ENCODE measurements around the gene MRPL43. TPM values are rescaled to one million over a fixed set of nuclear protein-coding genes. Genes with fewer than 3 reads are reported as not detected.

MRPL43 gene
- polyA plus RNA-seq, 2 of the 4 experiments (the other 2 are of a cell fraction) = 76.3 to 83.4 TPM

GRCh38 chr10:101019440-101019703, 32.1 kb upstream of the MRPL43 start (continued):
- no peak for TF ChIP-seq SREBF2 (IDR thresholded peaks at IDR 0.05)
- no peak for TF ChIP-seq TP53 (CRISPR knock-in tag; IDR thresholded peaks at IDR 0.05)
- TF ChIP-seq MYC (IDR thresholded peaks at IDR 0.05; ENCODE audit: borderline replicate concordance, low read length) = no peak
- TF ChIP-seq ZC3H11A (IDR thresholded peaks at IDR 0.05) = no peak
- TF ChIP-seq ZNF302 (CRISPR knock-in tag; IDR thresholded peaks at IDR 0.05) = no peak
- no peak for TF ChIP-seq HMGXB4 (CRISPR knock-in tag; IDR thresholded peaks at IDR 0.05; ENCODE audit: borderline replicate concordance)
- no peak for TF ChIP-seq HOXA7 (CRISPR knock-in tag; IDR thresholded peaks at IDR 0.05)
- TF ChIP-seq KDM5A (IDR thresholded peaks at IDR 0.05) = no peak
- TF ChIP-seq PBX3 (IDR thresholded peaks at IDR 0.05) = no peak

GRCh38 chr10:101018600-101019439, 31.5 kb upstream of the MRPL43 start:
- ATAC-seq (peak; percentile 80 to 93), FAIRE-seq (no peak), DNase-seq (ENCODE audit: low read depth in 1 of 2, low spot score in 1 of 2) (peak; percentile 82 to 95)
- H3K4me2 ChIP-seq = peak overlapping the region; percentile 55
- H3K4me1 ChIP-seq = peaks cover 14% of the 10 kb centered on the region
- WGBS (ENCODE audit: missing lambda C conversion rate) = 47% methylated on average over 31 of the region's 45 CpGs
- TF ChIP-seq NFE2L2 (conservative IDR thresholded peaks at IDR 0.05; ENCODE audit: low read length) (no peak), JUN (IDR thresholded peaks at IDR 0.05) (no peak), CTCF (IDR thresholded peaks at IDR 0.05) (peak; percentile 78), RAD21 (conservative IDR thresholded peaks at IDR 0.05 in 1 of 2, IDR thresholded peaks at IDR 0.05 in 1 of 2) (peak; percentile 75 to 78), MAZ (IDR thresholded peaks at IDR 0.05; ENCODE audit: borderline replicate concordance, low read depth, low read length) (no peak), MAX (IDR thresholded peaks at IDR 0.05) (peak; percentile 81), USF2 (IDR thresholded peaks at IDR 0.05) (no peak), SMC3 (IDR thresholded peaks at IDR 0.05) (peak; percentile 51; the same call in 2 of the 3 replicates), MYC (IDR thresholded peaks at IDR 0.05; ENCODE audit: borderline replicate concordance, low read length) (peak; percentile 79; the same call in 1 of the 2 replicates), HDAC2 (IDR thresholded peaks at IDR 0.05) (no peak), RARB (CRISPR knock-in tag; IDR thresholded peaks at IDR 0.05) (no peak), CHD4 (IDR thresholded peaks at IDR 0.05; ENCODE audit: borderline replicate concordance) (no peak)
- peak overlapping the region; percentile 35 to 76; a peak in 4 of 6 replicates for H3K27ac ChIP-seq
- no peaks in the 10 kb centered on the region for H3K9me3 ChIP-seq
- no peak overlapping the region for H3K4me3 ChIP-seq
- POLR2A ChIA-PET = interaction anchor here (0.6 to 1.0 kb wide), 3 partner anchors 12 to 27 kb away, joined by 3 to 15 read pairs (median 4); partner anchors contain the start of genes PDZD7 and SFXN3
- CTCF ChIA-PET = interaction anchor here (0.6 to 59.3 kb wide), 13 partner anchors 8 to 503 kb away, joined by 3 to 2364 read pairs (median 4); partner anchors contain the start of genes KAZALD1, LZTS2, MRPL43 and PDZD7

Data from A549 (cell line).